Measurements from ENCODE around the gene ADK.
"Not testable (repeated sequence)": the region's sequence is repeated elsewhere in the genome, so short reads cannot be mapped to it uniquely, and the experiment has no call there.

ADK gene

DNA sequence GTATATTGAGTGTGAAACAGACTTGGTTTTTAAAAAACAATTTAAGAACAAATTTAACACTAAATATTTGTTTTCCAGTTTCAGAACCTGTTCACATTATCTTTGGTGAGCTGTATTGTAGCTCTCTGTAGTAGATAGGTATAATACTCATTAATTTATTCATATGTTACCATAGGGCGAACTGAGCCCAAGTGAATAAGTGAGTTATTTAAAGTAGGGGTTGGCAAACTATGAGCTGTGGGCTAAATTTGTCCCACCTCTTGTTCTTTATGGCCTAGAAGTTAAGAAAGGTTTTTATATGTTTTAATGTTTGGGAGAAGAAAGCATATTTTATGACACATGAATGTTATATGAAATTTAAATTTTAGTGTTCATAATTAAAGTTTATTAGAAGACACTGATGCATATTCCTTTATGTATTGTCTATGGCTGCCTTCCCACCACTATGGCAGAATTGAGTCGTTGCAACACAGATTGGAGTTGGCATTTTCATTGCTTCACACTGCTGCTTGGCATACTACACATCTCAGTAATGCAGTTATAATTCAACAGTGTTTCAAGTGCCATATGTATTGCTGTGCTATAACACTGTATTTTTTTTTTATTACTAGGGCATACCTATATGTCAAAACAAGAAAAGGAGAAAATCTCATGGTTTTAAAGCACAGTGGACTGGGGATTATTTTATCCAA is 146.5 kb downstream of the ADK start:
- no peak for DNase-seq (ENCODE audit: low read depth in 2 of 3, low spot score in 2 of 3)

DNA sequence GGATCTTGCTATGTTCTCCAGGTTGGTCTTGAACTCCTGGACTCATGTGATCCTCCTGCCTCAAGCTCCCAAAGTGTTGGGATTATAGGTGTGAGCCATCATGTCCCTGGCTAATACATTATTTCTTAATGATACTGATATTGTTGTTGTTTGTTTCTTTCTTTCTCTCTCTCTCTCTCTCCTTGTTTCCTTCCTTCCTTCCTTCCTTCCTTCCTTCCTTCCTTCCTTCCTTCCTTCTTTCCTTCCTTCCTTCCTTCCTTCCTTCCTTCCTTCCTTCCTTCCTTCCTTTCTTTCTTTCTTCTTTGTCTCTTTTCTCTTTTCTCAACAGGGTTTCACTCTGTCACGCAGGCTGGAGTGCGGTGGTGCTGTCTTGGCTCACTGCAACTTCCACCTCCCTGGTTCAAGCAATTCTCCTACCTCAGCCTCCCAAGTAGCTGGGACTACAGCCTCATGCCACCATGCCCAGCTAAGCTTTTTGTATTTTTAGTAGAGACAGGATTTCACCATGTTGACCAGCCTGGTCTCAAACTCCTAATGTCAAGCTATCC is 149.1 kb downstream of the ADK start:
- DNase-seq (ENCODE audit: low read depth in 2 of 3, low spot score in 2 of 3), result not testable (repeated sequence)

DNA sequence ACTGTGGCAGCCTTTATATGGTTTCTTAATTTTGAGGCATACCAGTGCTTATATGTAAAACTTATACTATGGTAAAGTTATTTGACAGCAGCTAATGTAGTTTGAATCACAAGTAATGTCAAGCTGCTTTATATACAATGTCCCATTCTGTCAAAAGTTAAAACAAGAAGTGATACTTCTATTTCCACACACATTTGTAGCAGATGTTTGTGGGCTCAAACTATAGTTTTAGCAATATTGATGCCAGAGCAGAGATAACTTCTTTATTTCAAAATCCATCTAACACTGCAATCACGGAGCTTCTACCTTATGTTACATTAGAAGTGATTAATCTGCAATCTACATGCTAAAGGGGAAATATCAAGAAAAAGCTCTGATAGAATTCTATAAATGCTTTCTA is 149.6 kb downstream of the ADK start:
- DNase-seq (ENCODE audit: low read depth in 2 of 3, low spot score in 2 of 3), result no peak

DNA sequence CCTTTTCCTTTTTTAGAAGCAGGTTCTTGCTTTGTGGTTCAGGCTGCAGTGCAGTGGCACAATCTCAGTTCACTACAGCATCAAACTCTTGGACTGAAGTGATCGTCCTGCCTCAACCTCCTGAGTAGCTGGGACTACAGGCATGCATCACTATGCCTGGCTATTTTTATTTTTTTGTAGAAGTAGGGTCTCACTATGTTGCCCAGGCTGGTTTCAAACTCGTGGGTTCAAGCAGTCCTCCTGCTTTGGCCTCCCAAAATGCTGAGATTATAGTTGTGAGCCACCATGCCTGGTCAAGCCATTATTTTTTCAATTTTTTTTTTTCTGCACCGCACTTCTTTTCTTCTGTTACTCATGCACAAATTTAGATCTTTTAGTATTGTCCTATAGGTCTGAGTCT is 154.7 kb downstream of the ADK start:
- DNase-seq (ENCODE audit: low read depth in 2 of 3, low spot score in 2 of 3), result no peak

DNA sequence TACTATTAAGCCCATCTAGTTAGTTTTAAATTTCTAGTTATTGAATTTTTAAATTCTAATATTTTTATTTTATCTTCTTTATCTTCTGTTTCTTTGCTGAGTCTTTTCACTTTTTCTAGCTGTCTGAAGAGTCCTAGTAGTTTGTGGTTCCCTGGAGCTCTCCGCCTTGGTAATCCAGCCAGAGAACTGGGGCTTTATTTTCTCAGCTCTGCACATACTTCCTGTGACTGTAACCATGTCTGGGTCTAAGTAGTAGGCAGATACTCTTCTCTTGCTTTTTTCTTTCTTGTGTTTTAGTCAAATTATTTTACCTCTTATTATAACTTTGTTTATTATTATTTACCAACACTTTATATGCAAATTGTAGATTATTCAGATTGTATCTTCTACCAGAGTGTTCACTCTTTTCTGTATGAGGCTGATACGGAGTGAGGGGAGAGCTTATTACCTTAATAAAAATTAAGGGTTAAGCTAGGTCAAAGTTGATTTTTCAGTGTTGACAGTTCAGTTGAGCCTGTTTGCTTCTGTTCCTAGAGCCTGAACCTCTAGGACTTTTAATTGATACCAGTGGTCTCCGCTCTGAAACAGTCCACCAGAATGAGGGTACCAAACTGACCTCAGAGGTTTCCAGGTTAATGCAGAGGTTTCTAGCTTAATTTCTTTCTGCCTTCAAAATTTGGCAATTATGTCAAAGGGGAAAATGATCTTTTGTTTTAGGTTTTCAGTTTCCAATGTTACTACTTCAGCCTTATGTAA is 155.4 kb downstream of the ADK start:
- DNase-seq (ENCODE audit: low read depth in 2 of 3, low spot score in 2 of 3), result no peak

DNA sequence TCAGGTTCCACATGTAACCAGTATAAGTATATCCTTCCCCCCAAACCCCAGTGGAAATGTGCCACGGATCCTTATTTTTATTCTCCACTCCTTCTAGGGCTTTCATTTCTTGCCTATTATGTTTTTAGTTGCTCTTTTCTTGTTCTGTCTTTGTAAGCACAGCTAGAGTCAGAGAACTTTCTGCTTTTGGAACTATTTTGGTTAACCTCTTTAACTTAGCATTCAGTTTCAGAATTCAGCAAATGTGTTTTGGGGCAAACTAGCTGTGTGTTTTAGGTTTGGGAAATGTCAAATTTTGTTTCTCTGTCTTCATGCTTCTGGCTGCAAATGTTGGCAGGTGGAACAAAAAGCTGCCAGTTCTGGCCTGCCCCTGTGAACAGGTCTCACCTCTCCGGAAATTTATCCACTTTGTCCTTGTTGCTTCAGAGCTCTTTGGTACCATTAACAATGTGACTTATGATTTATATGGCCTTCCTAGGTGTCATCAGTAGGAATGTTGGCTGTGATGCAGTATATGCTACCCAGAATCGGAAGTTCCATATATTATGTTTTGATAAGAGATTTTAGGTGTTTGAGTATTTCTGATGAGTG is 156.1 kb downstream of the ADK start:
- no peak for DNase-seq (ENCODE audit: low read depth in 2 of 3, low spot score in 2 of 3)

DNA sequence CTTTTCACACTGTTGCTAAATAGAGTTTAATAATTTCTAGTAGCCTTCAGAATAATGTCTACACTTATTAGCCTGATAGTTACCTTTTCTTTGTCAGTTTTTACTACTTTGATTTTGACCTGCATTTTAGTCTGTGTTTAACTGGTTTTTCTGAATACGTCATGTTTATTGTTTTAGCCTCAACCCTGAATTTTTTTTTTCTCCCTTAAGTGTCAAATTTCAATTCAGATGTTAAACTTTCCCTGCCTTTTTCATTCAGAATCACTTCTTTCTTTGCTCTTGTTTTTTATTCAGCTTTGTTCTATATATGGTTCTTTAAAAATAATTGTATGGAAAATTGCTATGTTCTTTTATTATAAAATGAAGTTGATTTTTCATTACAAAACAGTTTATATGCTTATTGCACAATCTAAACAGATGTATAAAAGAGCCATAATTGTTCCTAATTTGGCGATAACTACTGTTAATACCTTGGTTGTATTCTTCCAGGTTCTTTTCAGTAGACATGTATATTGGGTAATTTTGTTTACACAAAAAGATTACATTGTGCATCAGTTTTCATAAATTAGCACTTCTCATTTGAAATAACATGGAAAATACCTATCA is 159.7 kb downstream of the ADK start:
- DNase-seq (ENCODE audit: low read depth in 2 of 3, low spot score in 2 of 3), result no peak

DNA sequence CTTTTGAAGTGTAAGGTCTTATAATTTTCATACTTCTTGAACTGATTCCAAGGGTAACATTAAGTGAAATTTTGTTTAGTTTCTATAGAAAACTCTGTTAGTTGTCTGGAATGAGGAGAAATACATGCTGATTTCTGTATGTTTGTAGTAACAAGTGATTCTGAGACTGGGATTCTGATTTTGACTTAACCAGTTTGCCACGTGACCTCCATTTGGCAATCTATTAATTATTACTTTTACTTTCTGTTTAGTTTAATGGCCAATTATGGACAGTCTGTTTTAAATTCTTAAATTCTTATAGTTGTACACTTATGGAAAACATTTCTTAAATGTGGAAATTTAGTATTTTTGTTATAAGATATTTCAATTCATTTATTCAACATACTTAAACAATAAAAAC is 163.1 kb downstream of the ADK start:
- no peak for DNase-seq (ENCODE audit: low read depth in 2 of 3, low spot score in 2 of 3)

DNA sequence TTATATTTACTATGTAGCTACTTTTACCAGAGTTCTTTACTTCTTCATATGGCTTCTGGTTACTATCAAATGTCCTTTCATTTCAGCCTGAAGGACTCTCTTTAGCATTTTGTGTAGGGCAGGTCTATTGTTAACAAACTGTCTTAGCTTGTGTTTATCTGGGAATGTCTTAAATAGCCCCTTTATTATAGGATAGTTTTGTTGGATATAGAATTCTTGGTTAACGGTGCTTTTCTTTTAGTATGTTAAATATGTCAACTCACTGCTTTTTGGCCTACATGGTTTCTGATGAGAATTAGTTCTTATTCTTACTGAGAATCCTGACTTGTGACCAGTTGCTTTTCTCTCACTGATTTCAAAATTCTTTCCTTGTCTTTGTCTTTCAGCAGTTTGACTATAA is 169.0 kb downstream of the ADK start:
- DNase-seq (ENCODE audit: low read depth in 2 of 3, low spot score in 2 of 3), result no peak

DNA sequence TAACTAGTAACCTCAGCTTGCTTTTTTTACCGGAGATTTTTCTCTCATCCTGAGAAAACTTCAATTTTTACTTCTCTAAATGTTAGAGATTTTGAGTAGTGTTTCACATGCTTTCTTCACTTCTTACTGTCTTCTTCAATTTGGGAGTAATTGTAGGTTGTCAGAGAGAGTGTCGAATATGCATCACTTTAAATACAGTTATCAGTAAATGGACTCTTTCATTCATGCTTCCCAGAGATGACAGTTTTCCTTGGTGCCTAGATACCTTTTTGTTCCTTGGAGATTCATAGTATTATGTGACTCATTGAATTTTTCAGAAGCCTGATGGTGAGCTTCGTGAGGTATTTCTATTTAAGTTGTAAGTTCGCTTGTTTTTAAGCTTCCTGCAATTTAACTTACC is 169.7 kb downstream of the ADK start:
- DNase-seq (ENCODE audit: low read depth in 2 of 3, low spot score in 2 of 3), result no peak

DNA sequence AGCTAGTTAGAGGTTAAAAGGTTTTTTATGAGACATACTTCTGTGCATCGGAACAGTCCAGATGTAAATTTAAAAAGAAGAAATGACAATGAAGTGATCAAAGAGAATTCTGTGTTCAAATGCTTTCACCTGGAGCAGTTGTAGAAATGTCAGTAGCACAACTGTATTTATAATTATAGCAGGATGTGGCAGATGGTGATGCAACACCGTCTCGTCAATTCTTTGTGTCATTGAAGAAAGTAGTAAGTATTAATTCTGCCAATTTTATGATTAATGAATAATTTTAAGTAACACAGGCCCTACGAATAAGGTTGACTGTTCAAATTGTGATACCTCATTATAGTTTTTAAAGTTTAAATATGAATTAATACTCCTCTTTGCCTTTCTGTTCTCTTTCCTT is 171.1 kb downstream of the ADK start:
- DNase-seq (ENCODE audit: low read depth in 2 of 3, low spot score in 2 of 3), result no peak

DNA sequence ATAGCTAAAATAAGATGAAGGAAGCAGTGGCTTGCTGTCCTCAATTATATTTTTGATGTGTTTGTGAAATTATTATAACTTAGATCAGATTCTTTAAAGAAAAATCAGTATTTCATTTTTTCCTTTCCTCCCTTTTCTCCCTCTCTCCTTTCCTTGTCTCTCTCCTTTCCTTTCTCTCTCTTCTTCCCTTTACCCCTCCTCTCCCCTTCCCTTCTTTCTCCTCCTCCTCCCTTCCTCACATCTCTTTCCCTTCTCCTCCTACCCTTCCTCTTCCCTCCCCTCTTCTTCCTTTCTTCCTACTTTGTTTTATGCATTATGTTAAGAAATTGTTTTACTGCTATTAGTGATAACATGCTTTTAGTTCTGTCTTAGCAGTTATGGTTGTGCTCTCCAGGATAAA is 171.5 kb downstream of the ADK start:
- no peak for DNase-seq (ENCODE audit: low read depth in 2 of 3, low spot score in 2 of 3)

DNA sequence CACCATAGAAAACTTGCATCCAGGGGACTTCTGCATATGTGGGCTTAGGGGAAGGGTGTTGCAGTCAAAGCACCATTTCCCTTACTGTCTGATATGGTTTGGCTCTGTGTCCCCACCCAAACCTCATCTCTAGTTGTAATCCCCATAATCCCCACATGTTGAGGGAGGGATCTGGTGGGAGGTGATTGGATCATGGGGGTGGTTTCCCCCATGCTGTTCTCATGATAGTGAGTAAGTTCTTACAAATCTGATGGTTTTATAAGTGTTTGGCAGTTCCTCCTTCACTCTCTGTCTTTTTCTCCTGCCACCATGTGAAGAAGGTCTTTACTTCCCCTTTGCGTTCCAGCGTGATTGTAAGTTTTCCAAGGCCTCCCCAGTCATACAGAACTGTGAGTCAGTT is 177.4 kb downstream of the ADK start:
- DNase-seq (ENCODE audit: low read depth in 2 of 3, low spot score in 2 of 3), result no peak

DNA sequence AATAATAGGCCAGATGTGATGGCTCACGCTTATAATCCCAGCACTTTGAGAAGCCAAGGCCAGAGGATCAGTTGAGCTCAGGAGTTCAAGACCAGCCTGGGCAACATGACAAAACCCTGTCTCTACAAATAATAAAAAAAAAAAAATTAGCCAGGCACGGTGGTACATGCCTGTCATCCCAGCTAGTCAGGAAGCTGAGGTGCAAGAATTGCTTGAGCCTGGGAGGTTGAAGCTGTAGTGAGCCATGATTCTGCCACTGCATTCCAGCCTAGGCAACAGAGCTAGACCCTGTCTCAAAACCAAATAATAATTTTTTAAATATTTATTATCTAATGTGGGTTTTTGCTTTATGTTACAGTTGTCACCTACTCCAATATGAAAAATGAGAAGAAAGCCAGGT is 178.9 kb downstream of the ADK start:
- no peak for DNase-seq (ENCODE audit: low read depth in 2 of 3, low spot score in 2 of 3)

DNA sequence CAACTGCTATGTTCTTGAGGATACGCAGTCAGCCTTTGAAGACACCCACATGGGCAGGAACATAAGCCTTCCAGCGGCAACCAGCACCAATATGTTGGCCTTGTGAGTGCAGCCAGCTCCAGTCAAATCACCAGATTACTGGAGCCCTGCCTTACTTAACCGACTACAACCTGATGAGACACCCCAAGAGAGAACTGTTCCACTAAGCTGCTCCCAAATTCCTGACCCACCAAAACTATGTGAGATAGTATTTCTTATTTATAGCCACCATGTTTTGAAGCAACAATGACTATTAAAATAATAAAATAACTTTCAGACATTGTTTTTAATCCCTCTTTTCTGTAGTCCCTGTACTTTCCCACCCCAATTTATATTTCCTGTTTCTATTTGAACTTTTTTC is 179.6 kb downstream of the ADK start:
- no peak for DNase-seq (ENCODE audit: low read depth in 2 of 3, low spot score in 2 of 3)

DNA sequence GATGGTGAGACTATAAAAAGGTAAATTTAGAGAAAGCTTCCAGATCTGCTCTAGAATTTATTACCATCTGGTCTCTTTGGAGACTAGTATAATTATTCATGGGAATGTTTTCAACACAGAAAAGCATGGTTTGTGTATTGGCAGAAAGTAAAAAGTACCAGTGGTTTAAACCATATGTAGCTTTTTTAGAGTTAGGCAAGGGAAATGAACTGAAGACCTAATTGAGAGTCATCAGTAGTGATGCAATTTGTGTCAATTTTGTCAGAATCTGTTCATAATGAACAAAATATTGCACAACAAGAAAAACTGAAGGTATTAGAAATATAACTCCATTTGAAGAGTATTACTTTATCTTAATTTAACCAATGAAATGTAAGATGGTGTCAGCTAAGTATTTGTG is 181.4 kb downstream of the ADK start:
- no peak for DNase-seq (ENCODE audit: low read depth in 2 of 3, low spot score in 2 of 3)

DNA sequence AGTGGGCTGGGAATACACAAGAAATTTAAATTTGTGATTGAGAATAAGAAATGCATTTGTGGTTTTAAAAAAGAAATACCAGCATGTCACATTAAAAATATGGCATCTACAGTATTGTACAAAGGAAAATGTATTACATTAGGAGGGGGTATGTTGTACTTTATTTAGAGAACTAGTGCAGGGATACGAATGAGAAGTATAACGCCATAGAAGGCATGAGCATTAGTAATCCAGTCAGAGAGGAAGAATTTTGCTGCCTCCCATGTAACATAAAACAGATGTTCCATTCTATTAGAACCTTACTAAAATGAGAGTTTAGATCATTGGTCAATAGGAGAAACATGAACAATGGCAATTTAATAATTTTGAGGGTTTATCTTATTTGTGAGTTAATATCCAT is 182.2 kb downstream of the ADK start:
- no peak for DNase-seq (ENCODE audit: low read depth in 2 of 3, low spot score in 2 of 3)

DNA sequence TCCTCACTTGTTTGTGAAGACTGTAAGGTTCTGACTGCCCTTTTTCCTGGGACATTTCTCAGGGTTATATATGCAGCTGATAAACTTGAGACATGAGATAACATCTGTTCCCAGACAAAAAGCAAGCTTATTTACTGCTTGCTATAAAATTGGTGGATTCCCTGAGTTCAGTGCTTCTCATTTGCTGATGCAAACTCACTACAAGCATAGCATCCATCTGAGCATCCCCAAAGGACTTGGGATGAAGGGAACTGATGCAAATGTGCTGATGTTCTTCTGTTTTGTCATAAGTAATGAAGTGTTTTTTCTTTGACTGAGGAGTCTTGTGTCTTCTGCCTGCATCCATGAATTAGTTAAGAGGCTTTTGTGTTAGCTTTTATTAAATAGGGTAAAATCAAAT is 183.2 kb downstream of the ADK start:
- DNase-seq (ENCODE audit: low read depth in 2 of 3, low spot score in 2 of 3), result no peak

DNA sequence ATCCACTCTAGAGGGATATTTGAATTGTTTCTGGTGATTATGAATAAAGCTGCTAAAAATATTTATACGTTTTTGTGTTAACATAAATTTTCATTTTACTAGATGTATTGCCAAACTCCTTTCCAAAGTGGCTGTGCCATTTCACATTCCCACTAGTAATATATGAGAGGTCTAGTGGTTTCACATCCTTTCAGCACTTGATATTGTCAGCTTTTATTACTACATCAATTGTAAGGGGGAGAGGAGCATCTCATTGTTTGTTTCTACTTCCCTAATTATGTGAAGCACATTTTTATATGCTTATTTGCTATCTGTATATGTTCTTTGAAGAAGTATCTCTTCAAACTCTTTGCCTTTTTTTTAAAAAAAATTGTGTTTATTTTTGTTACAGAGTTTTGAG is 184.5 kb downstream of the ADK start:
- no peak for DNase-seq (ENCODE audit: low read depth in 2 of 3, low spot score in 2 of 3)

DNA sequence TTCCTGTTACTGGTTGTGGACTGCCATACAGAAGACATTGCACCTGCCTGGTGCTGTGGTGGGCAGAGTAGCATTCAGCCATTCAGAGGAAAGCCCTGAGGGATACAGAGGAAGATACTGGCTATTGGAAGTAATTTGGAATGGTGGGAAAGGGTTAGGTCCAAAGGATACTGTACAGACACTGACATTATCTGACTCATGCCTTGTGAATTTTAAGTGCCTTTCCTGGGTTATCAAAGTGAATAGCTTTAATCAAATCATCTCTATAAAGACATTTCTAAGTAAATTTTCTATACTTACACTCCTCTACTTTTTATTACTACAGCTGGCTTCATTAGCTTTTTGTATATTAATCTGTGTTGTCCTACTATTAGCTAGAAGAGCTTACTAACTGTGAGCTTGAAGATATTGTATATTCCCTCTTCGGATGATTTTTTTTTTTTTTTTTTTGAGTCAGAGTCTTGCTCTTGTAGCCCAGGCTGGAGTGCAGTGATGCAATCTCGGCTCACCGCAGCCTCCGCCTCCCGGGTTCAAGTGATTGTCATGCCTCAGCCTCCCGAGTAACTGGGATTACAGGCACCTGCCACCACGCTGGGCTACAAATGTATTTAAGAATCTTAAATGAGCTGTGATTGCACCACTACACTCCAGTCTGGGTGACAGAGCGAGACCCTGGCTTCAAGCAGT is 186.5 kb downstream of the ADK start:
- DNase-seq (ENCODE audit: low read depth in 2 of 3, low spot score in 2 of 3), result no peak

DNA sequence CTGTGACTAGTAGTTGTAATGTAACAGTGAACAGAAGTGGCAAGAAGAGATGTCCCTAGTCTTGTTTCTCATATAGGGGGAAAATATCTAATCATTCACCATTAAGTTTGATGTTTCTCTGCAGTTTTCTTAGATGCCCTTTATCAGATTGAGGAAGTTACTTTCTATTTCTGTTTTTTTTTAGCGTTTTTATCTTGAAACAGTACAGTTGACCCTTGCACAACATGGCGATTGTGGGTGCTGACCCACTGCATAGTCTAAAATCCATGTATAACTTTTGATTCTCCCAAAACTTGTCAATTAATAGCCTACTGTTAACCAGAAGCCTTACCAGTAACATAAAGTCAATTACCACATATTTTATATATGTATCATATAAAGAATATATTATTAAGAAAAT is 192.0 kb downstream of the ADK start:
- no peak for DNase-seq (ENCODE audit: low read depth in 2 of 3, low spot score in 2 of 3)
